ENCODE data around the gene EPHA4.

DNA sequence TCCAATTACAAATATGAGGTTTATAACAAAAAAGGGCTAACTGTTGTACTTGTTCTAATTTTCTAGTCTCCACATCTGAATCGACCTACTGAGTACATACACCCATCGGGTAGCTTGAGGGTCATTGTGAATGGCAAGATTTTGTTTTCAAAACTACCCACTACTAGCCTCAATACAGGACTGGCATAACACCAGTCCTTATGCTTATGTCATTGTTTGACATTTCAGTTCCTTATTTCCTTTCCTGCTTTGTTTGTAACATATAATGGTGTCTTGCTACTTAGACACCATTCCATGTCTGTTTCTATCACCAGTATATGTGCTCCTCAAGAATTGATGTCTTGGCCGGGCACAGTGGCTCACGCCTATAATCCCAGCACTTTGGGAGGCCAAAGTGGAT, 86.0 kb downstream of the EPHA4 start:
- no peak for TF ChIP-seq EZH2phosphoT487 (IDR thresholded peaks at IDR 0.05; ENCODE audit: low read depth)
- TF ChIP-seq, protein P1, sequence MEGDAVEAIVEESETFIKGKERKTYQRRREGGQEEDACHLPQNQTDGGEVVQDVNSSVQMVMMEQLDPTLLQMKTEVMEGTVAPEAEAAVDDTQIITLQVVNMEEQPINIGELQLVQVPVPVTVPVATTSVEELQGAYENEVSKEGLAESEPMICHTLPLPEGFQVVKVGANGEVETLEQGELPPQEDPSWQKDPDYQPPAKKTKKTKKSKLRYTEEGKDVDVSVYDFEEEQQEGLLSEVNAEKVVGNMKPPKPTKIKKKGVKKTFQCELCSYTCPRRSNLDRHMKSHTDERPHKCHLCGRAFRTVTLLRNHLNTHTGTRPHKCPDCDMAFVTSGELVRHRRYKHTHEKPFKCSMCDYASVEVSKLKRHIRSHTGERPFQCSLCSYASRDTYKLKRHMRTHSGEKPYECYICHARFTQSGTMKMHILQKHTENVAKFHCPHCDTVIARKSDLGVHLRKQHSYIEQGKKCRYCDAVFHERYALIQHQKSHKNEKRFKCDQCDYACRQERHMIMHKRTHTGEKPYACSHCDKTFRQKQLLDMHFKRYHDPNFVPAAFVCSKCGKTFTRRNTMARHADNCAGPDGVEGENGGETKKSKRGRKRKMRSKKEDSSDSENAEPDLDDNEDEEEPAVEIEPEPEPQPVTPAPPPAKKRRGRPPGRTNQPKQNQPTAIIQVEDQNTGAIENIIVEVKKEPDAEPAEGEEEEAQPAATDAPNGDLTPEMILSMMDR (IDR thresholded peaks at IDR 0.05; ENCODE audit: low read depth, low read length): no peak
